Right forelimb (tissue), 1 donor: ENCODE measurements around the gene ASPHD2.

ENCODE experiments used
- DNase-seq: peaks from one replicate; pipeline ENCODE4 v3.0.0-alpha.2; 2018

Gene ASPHD2

GRCh38 chr22:26479043-26479791 is 50.2 kb downstream of the ASPHD2 start:
- DNase-seq: no peak

GRCh38 chr22:26479792-26480610 is 50.9 kb downstream of the ASPHD2 start:
- no peak for DNase-seq

- DNase-seq: no peak
Observed at GRCh38 chr22:26480611-26480932, 51.5 kb downstream of the ASPHD2 start.

GRCh38 chr22:26481112-26481693 is 52.1 kb downstream of the ASPHD2 start:
- DNase-seq: no peak

- DNase-seq: no peak
Observed at GRCh38 chr22:26481694-26482093, 52.6 kb downstream of the ASPHD2 start.

GRCh38 chr22:26482161-26482560 is 53.1 kb downstream of the ASPHD2 start:
- no peak for DNase-seq

GRCh38 chr22:26483043-26483438 is 54.0 kb downstream of the ASPHD2 start:
- no peak for DNase-seq

- DNase-seq: peak; percentile 96
Observed at GRCh38 chr22:26483439-26484359, 54.6 kb downstream of the ASPHD2 start, which contains the start of the genes HPS4 and SRRD. HPS4 (minus strand) TSS chr22:26483783; CDS start chr22:26481762, 2,021 bp downstream. SRRD (plus strand) TSS chr22:26483877; CDS start chr22:26483891, 14 bp downstream.

- DNase-seq: no peak
Observed at GRCh38 chr22:26484360-26484706, 55.3 kb downstream of the ASPHD2 start.

GRCh38 chr22:26485013-26485412 is 56.0 kb downstream of the ASPHD2 start:
- no peak for DNase-seq

- no peak for DNase-seq
Observed at GRCh38 chr22:26485806-26486390, 56.8 kb downstream of the ASPHD2 start.

GRCh38 chr22:26486394-26486793 is 57.3 kb downstream of the ASPHD2 start:
- no peak for DNase-seq

GRCh38 chr22:26487996-26488395 is 58.9 kb downstream of the ASPHD2 start:
- DNase-seq: no peak

- DNase-seq: no peak
Observed at GRCh38 chr22:26489447-26490036, 60.5 kb downstream of the ASPHD2 start.

- no peak for DNase-seq
Observed at GRCh38 chr22:26492220-26492619, 63.2 kb downstream of the ASPHD2 start.

- DNase-seq: no peak
Observed at GRCh38 chr22:26494506-26494905, 65.4 kb downstream of the ASPHD2 start.
